Fibroblast of peridontal ligament (primary cell): ENCODE data around the gene TMEM272.

Experiments used
- DNase-seq: peaks from one replicate; pipeline ENCODE4 v3.0.0-alpha.2; 2010; ENCODE audit errors: extremely low read depth

Gene TMEM272

GRCh38 chr13:51844862-51845573, at the start of gene TMEM272:
Gene TMEM272 (minus strand): TSS chr13:51845177. CDS start chr13:51838530, 6,647 bp downstream.
- DNase-seq = peak; percentile 10

GRCh38 chr13:51894239-51894638, 49.3 kb upstream of the TMEM272 start:
- DNase-seq = no peak

GRCh38 chr13:51892657-51893056, 47.7 kb upstream of the TMEM272 start:
- no peak for DNase-seq

GRCh38 chr13:51887468-51887867, 42.5 kb upstream of the TMEM272 start:
- peak; percentile 3 for DNase-seq

GRCh38 chr13:51885651-51886050, 40.7 kb upstream of the TMEM272 start:
- no peak for DNase-seq

- DNase-seq = no peak
Measured at GRCh38 chr13:51883226-51883600, 38.2 kb upstream of the TMEM272 start.

GRCh38 chr13:51882570-51883225, 37.7 kb upstream of the TMEM272 start:
- no peak for DNase-seq

GRCh38 chr13:51881296-51881695, 36.3 kb upstream of the TMEM272 start:
- DNase-seq = no peak

- no peak for DNase-seq
Measured at GRCh38 chr13:51879133-51879532, 34.2 kb upstream of the TMEM272 start.

- DNase-seq = no peak
Measured at GRCh38 chr13:51874651-51875050, 29.7 kb upstream of the TMEM272 start.

- DNase-seq = no peak
Measured at GRCh38 chr13:51873837-51874236, 28.9 kb upstream of the TMEM272 start.

- DNase-seq = no peak
Measured at GRCh38 chr13:51873117-51873798, 28.3 kb upstream of the TMEM272 start.

GRCh38 chr13:51870616-51871015, 25.6 kb upstream of the TMEM272 start:
- no peak for DNase-seq

GRCh38 chr13:51869916-51870315, 24.9 kb upstream of the TMEM272 start:
- DNase-seq = no peak

- no peak for DNase-seq
Measured at GRCh38 chr13:51867062-51867461, 22.1 kb upstream of the TMEM272 start.

- DNase-seq = no peak
Measured at GRCh38 chr13:51865838-51866237, 20.9 kb upstream of the TMEM272 start.

GRCh38 chr13:51862957-51863356, 18.0 kb upstream of the TMEM272 start:
- DNase-seq = no peak

GRCh38 chr13:51861723-51862300, 16.8 kb upstream of the TMEM272 start, which contains the start of gene CCDC70:
Gene CCDC70 (plus strand): TSS chr13:51861969. CDS start chr13:51865412, 3,443 bp downstream.
- DNase-seq = no peak

GRCh38 chr13:51858433-51859247, 13.7 kb upstream of the TMEM272 start:
- DNase-seq = no peak

GRCh38 chr13:51856998-51857397, 12.0 kb upstream of the TMEM272 start:
- no peak for DNase-seq

GRCh38 chr13:51856027-51856736, 11.2 kb upstream of the TMEM272 start:
- DNase-seq = no peak
